ENCODE measurements around the gene VCX2.
"Not testable (repeated sequence)": the region's sequence is repeated elsewhere in the genome, so short reads cannot be mapped to it uniquely, and the experiment has no call there.

Gene VCX2

DNA sequence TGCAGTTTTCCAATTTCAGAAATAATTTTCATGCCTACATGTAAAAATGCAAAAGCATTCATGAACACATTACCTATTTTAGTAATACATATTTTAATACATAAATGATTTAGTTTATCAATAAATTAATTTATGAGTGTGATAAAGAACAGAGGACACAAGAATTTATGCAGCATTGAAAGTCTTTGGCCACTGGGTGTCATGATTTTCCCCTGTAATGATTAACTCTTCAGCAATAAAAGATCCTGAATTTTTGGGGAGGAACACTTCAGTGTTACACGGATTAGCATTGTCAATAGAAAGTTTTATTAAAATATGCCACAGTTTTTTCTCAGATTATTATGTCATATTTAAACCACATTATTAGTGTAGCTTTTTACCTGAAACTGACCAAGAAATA is 8.6 kb upstream of the VCX2 start:
- no peak overlapping the region for H3K27ac ChIP-seq (ENCODE audit: low read depth, low read length)
- no peaks in the 10 kb centered on the region for H3K27me3 ChIP-seq (ENCODE audit: control insufficient read depth, insufficient read depth, low read length)
- H3K4me1 ChIP-seq (ENCODE audit: control insufficient read depth, insufficient read depth, low read length), result no peaks in the 10 kb centered on the region
- H3K9ac ChIP-seq (ENCODE audit: low read length), result no peak overlapping the region
- no peaks in the 10 kb centered on the region for H3K36me3 ChIP-seq (ENCODE audit: control insufficient read depth, insufficient read depth, low read length)
- no peak overlapping the region for H3K4me3 ChIP-seq (ENCODE audit: low read depth, low read length)
- H3K9me3 ChIP-seq (ENCODE audit: control insufficient read depth, insufficient read depth, low read depth, low read length), result no peaks in the 10 kb centered on the region

DNA sequence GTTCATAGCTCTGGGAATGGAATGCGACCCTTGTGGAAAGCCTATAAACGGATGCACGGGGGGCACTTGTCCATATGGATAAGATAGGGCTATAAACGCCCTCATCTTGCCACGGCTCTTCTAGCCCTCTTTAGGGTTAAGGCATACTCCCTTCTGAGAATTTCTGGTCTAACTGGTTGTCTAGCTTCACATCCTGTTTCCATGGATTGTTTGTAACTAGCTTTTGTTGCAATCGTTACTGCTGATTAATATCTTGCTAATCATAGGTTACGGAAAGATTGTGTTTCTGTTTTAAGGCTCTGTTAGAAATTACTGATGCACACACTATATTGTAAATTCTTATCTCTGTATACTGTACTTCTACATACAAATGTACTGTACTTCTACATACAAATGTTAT is 17.1 kb downstream of the VCX2 start:
- H3K4me3 ChIP-seq (ENCODE audit: low read depth, low read length); H3K4me1 ChIP-seq (ENCODE audit: control insufficient read depth, insufficient read depth, low read length); H3K9me3 ChIP-seq (ENCODE audit: control insufficient read depth, insufficient read depth, low read depth, low read length); H3K36me3 ChIP-seq (ENCODE audit: control insufficient read depth, insufficient read depth, low read length); H3K9ac ChIP-seq (ENCODE audit: low read length); H3K27me3 ChIP-seq (ENCODE audit: control insufficient read depth, insufficient read depth, low read length); H3K27ac ChIP-seq (ENCODE audit: low read depth, low read length): not testable (repeated sequence)

DNA sequence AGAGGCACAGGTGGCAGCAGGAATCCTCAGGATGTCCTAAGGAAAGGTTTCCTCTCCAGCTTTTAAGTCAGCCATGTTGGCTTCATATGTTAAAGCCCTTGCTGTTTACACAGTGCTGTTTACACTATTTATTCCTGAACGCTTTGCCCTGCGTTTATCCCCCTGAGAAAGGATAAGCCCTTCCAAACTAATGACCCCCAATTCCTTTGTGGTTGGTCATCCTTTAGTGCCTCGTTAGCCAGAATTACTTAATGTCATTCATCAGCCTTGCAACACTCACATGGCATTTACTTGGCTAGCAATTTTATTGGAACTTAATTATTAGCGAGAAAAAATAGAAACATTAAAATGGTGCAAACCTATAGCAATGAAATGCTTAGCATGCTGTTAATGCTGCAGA is 23.8 kb downstream of the VCX2 start:
- no peaks in the 10 kb centered on the region for H3K36me3 ChIP-seq (ENCODE audit: control insufficient read depth, insufficient read depth, low read length)
- no peaks in the 10 kb centered on the region for H3K27me3 ChIP-seq (ENCODE audit: control insufficient read depth, insufficient read depth, low read length)
- H3K4me1 ChIP-seq (ENCODE audit: control insufficient read depth, insufficient read depth, low read length), result peaks cover 10% of the 10 kb centered on the region
- no peak overlapping the region for H3K4me3 ChIP-seq (ENCODE audit: low read depth, low read length)
- H3K9ac ChIP-seq (ENCODE audit: low read length), result no peak overlapping the region
- H3K9me3 ChIP-seq (ENCODE audit: control insufficient read depth, insufficient read depth, low read depth, low read length), result no peaks in the 10 kb centered on the region
- no peak overlapping the region for H3K27ac ChIP-seq (ENCODE audit: low read depth, low read length)

GRCh38 chrX:8144925-8145324 is 26.1 kb downstream of the VCX2 start:
- Histone ChIP-seq H3K27ac (ENCODE audit: low read depth, low read length) (no peak overlapping the region), H3K36me3 (ENCODE audit: control insufficient read depth, insufficient read depth, low read length) (no peaks in the 10 kb centered on the region), H3K4me3 (ENCODE audit: low read depth, low read length) (no peak overlapping the region), H3K27me3 (ENCODE audit: control insufficient read depth, insufficient read depth, low read length) (no peaks in the 10 kb centered on the region), H3K9me3 (ENCODE audit: control insufficient read depth, insufficient read depth, low read depth, low read length) (no peaks in the 10 kb centered on the region), H3K4me1 (ENCODE audit: control insufficient read depth, insufficient read depth, low read length) (peaks cover 21% of the 10 kb centered on the region), H3K9ac (ENCODE audit: low read length) (no peak overlapping the region)

DNA sequence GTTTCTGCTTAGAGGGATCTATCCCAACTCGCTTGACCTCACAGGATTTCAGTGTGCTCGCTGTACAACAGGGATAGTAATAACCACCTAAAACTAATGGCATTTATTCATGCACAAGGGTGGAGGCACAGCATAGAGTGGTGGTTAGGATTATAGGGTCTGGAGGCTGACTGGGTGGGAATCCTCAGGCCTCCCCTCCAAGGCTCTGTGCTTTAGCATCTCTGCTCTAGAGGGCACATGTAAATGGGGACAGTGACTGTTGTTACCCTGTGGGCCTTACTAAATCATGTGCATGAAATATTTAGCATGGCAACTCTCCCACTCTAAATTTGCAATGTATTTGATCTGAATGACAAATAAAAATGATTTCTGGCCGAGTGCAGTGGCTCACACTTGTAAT is 29.2 kb downstream of the VCX2 start:
- H3K4me1 ChIP-seq (ENCODE audit: control insufficient read depth, insufficient read depth, low read length), result peaks cover 28% of the 10 kb centered on the region
- H3K9me3 ChIP-seq (ENCODE audit: control insufficient read depth, insufficient read depth, low read depth, low read length), result no peaks in the 10 kb centered on the region
- H3K27me3 ChIP-seq (ENCODE audit: control insufficient read depth, insufficient read depth, low read length), result no peaks in the 10 kb centered on the region
- no peak overlapping the region for H3K9ac ChIP-seq (ENCODE audit: low read length)
- H3K27ac ChIP-seq (ENCODE audit: low read depth, low read length), result no peak overlapping the region
- no peaks in the 10 kb centered on the region for H3K36me3 ChIP-seq (ENCODE audit: control insufficient read depth, insufficient read depth, low read length)
- H3K4me3 ChIP-seq (ENCODE audit: low read depth, low read length), result no peak overlapping the region

DNA sequence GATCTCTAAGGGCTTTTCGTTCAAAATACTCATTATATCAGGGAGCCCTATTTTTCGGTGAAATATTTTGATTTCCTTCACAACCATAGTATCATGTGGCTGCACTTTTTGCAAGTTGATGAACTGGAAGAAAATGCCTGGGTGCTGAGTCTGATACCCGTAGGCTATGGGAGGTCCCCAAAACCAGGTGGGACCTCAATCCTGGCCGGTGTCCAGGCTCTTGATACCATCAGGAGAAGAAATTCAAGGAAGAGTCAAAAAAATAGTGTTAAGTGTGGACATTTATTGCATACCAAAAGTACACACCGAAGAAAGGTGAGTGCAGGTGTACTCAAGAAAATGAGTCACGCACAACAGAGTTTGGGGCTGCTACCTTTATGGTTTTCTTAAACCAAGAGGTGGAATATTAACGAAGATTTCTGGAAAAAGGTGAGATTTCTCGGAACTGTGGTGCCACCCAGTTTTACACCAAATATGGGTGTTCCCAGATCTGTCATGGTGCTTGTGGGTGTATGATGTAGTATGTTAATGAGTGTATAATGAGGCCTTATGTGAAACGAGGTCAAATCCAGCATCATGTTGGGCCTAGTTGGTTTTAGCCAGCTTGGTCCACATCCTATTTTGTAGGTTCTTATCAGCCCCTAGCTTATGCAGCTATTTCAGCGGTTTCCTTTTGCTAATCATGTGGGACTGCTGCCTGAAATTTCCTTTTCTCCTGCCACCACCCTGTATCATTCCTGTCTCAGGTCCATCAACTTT is 29.9 kb downstream of the VCX2 start:
- Histone ChIP-seq H3K36me3 (ENCODE audit: control insufficient read depth, insufficient read depth, low read length) (no peaks in the 10 kb centered on the region), H3K27ac (ENCODE audit: low read depth, low read length) (no peak overlapping the region), H3K4me1 (ENCODE audit: control insufficient read depth, insufficient read depth, low read length) (peaks cover 26% of the 10 kb centered on the region), H3K4me3 (ENCODE audit: low read depth, low read length) (no peak overlapping the region), H3K9me3 (ENCODE audit: control insufficient read depth, insufficient read depth, low read depth, low read length) (no peaks in the 10 kb centered on the region), H3K9ac (ENCODE audit: low read length) (no peak overlapping the region), H3K27me3 (ENCODE audit: control insufficient read depth, insufficient read depth, low read length) (no peaks in the 10 kb centered on the region)

- peaks cover 26% of the 10 kb centered on the region for H3K4me1 ChIP-seq (ENCODE audit: control insufficient read depth, insufficient read depth, low read length)
- H3K36me3 ChIP-seq (ENCODE audit: control insufficient read depth, insufficient read depth, low read length), result no peaks in the 10 kb centered on the region
- no peak overlapping the region for H3K9ac ChIP-seq (ENCODE audit: low read length)
- no peaks in the 10 kb centered on the region for H3K9me3 ChIP-seq (ENCODE audit: control insufficient read depth, insufficient read depth, low read depth, low read length)
- no peaks in the 10 kb centered on the region for H3K27me3 ChIP-seq (ENCODE audit: control insufficient read depth, insufficient read depth, low read length)
- no peak overlapping the region; the same call in 1 of the 2 replicates for H3K27ac ChIP-seq (ENCODE audit: low read depth, low read length)
- no peak overlapping the region for H3K4me3 ChIP-seq (ENCODE audit: low read depth, low read length)
Measured at GRCh38 chrX:8139716-8140115, 31.4 kb downstream of the VCX2 start.

- H3K27me3 ChIP-seq (ENCODE audit: control insufficient read depth, insufficient read depth, low read length), result no peaks in the 10 kb centered on the region
- H3K4me3 ChIP-seq (ENCODE audit: low read depth, low read length), result no peak overlapping the region
- H3K4me1 ChIP-seq (ENCODE audit: control insufficient read depth, insufficient read depth, low read length), result peaks cover 26% of the 10 kb centered on the region
- H3K9ac ChIP-seq (ENCODE audit: low read length), result no peak overlapping the region
- H3K9me3 ChIP-seq (ENCODE audit: control insufficient read depth, insufficient read depth, low read depth, low read length), result peaks cover 6% of the 10 kb centered on the region; the same call in 1 of the 2 replicates
- no peaks in the 10 kb centered on the region for H3K36me3 ChIP-seq (ENCODE audit: control insufficient read depth, insufficient read depth, low read length)
- H3K27ac ChIP-seq (ENCODE audit: low read depth, low read length), result no peak overlapping the region
Measured at GRCh38 chrX:8138252-8138651, 32.8 kb downstream of the VCX2 start.

DNA sequence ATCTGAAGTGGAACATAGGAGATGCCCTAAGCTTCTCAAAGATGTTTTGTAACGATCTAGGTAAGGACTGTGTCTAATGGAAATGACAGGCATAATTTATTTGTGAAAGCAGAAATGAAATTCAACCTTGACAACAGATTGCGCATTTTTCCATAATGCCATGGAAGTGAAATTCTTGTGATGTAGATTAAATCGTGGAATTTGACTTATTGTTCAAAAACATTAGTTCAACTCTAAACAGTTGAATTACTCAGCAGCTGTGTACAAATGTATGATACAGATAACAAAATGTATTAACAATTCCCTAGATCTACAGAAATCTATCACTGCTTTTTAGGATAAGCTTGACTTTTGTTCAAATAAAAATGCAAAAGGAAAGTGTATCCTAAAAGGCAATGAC is 44.4 kb downstream of the VCX2 start:
- Histone ChIP-seq H3K9me3 (ENCODE audit: control insufficient read depth, insufficient read depth, low read depth, low read length) (no peaks in the 10 kb centered on the region), H3K4me3 (ENCODE audit: low read depth, low read length) (no peak overlapping the region)

DNA sequence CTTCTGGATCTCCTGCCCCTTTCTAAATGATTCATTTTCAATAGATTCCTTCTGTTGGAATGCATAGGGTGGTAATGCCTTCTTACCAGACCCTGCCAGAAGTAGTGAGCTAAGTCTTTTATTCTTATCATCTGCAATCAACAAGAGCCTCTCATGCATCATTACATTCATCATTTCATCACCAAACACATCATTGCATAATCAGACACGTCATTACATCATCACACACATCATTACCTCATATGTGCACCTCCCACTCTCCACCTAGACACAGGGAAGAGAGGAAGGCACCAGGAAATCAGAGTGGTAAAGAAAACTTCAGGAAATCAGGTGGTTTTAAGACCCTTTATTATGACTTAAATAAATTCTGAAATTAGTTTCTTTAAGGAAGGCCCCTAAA is 45.0 kb downstream of the VCX2 start:
- no peak overlapping the region for H3K4me3 ChIP-seq (ENCODE audit: low read depth, low read length)
- H3K27me3 ChIP-seq (ENCODE audit: control insufficient read depth, insufficient read depth, low read length), result no peaks in the 10 kb centered on the region
- H3K36me3 ChIP-seq (ENCODE audit: control insufficient read depth, insufficient read depth, low read length), result no peaks in the 10 kb centered on the region
- no peak overlapping the region for H3K27ac ChIP-seq (ENCODE audit: low read depth, low read length)
- H3K9me3 ChIP-seq (ENCODE audit: control insufficient read depth, insufficient read depth, low read depth, low read length), result 0 out of 2 replicates have a peak, but pooled peaks cover 2% of the 10 kb centered on the region
- no peaks in the 10 kb centered on the region for H3K4me1 ChIP-seq (ENCODE audit: control insufficient read depth, insufficient read depth, low read length)
- no peak overlapping the region for H3K9ac ChIP-seq (ENCODE audit: low read length)

More for the DNA sequence above, 44.4 kb downstream of the VCX2 start:
- H3K27ac ChIP-seq (ENCODE audit: low read depth, low read length), result no peak overlapping the region
- H3K27me3 ChIP-seq (ENCODE audit: control insufficient read depth, insufficient read depth, low read length), result no peaks in the 10 kb centered on the region
- H3K9ac ChIP-seq (ENCODE audit: low read length), result no peak overlapping the region
- H3K4me1 ChIP-seq (ENCODE audit: control insufficient read depth, insufficient read depth, low read length), result no peaks in the 10 kb centered on the region
- no peaks in the 10 kb centered on the region for H3K36me3 ChIP-seq (ENCODE audit: control insufficient read depth, insufficient read depth, low read length)

- Histone ChIP-seq H3K9me3 (ENCODE audit: control insufficient read depth, insufficient read depth, low read depth, low read length) (peaks cover 6% of the 10 kb centered on the region; the same call in 1 of the 2 replicates), H3K36me3 (ENCODE audit: control insufficient read depth, insufficient read depth, low read length) (no peaks in the 10 kb centered on the region), H3K27ac (ENCODE audit: low read depth, low read length) (no peak overlapping the region), H3K4me3 (ENCODE audit: low read depth, low read length) (no peak overlapping the region), H3K4me1 (ENCODE audit: control insufficient read depth, insufficient read depth, low read length) (no peaks in the 10 kb centered on the region), H3K27me3 (ENCODE audit: control insufficient read depth, insufficient read depth, low read length) (no peaks in the 10 kb centered on the region), H3K9ac (ENCODE audit: low read length) (no peak overlapping the region)
Measured at GRCh38 chrX:8125566-8125965, 45.5 kb downstream of the VCX2 start.

All from HUES6 (cell line).